ENCODE data around the gene CTXND2.

GRCh38 chr1:150917387-150917786 is 30.5 kb downstream of the CTXND2 start:
- TF ChIP-seq CTCF (IDR thresholded peaks at IDR 0.05 in 8 of 11, conservative IDR thresholded peaks at IDR 0.05 in 3 of 11) (no peak), POLR2A (IDR thresholded peaks at IDR 0.05) (no peak)

Measured in spleen (tissue), 7 donors.